Stimulated activated CD8-positive, alpha-beta memory T cell treated with anti-CD3 and anti-CD28 coated beads, Interleukin-15, amount 100 ng/mL, for 24 hours (primary cell): ENCODE data around the gene TMEM106A.
"Not testable (repeated sequence)": the region's sequence is repeated elsewhere in the genome, so short reads cannot be mapped to it uniquely, and the experiment has no call there.

ENCODE experiments used
- DNase-seq: peaks from one replicate; pipeline ENCODE4 v3.0.0-alpha.2; 2020; ENCODE audit warnings: low read depth

Gene TMEM106A

GRCh38 chr17:43211480-43212402, at the start of gene TMEM106A:
TSS of gene TMEM106A (plus strand) at chr17:43211875. CDS start at chr17:43213042, 1,167 bp downstream.
- DNase-seq: peak; percentile 51

GRCh38 chr17:43165971-43166370, 45.7 kb upstream of the TMEM106A start:
- not testable (repeated sequence) for DNase-seq

- peak; percentile 2 for DNase-seq
Observed at GRCh38 chr17:43169561-43170139, 42.0 kb upstream of the TMEM106A start.

GRCh38 chr17:43170140-43170765, 41.4 kb upstream of the TMEM106A start:
- DNase-seq: peak; percentile 42

GRCh38 chr17:43170766-43171585, 40.7 kb upstream of the TMEM106A start, which contains the start of gene NBR1:
TSS of gene NBR1 (plus strand) at chr17:43171214. CDS start at chr17:43175800, 4,586 bp downstream.
- peak; percentile 72 for DNase-seq

- no peak for DNase-seq
Observed at GRCh38 chr17:43171586-43172487, 39.8 kb upstream of the TMEM106A start.

- DNase-seq: no peak
Observed at GRCh38 chr17:43175213-43176118, 36.2 kb upstream of the TMEM106A start.

GRCh38 chr17:43176119-43176570, 35.5 kb upstream of the TMEM106A start:
- no peak for DNase-seq

GRCh38 chr17:43183921-43184320, 27.8 kb upstream of the TMEM106A start:
- DNase-seq: no peak

- DNase-seq: not testable (repeated sequence)
Observed at GRCh38 chr17:43186656-43187055, 25.0 kb upstream of the TMEM106A start.

GRCh38 chr17:43193251-43193650, 18.4 kb upstream of the TMEM106A start:
- no peak for DNase-seq

- no peak for DNase-seq
Observed at GRCh38 chr17:43199633-43200032, 12.0 kb upstream of the TMEM106A start.

- DNase-seq: no peak
Observed at GRCh38 chr17:43200127-43200526, 11.5 kb upstream of the TMEM106A start.

GRCh38 chr17:43203013-43203412, 8.7 kb upstream of the TMEM106A start:
- not testable (repeated sequence) for DNase-seq

GRCh38 chr17:43210576-43210975, 1.1 kb upstream of the TMEM106A start:
- no peak for DNase-seq

- no peak for DNase-seq
Observed at GRCh38 chr17:43211123-43211479, 574 bp upstream of the TMEM106A start.

- DNase-seq: no peak
Observed at GRCh38 chr17:43212641-43213490, 1.2 kb downstream of the TMEM106A start.

GRCh38 chr17:43213545-43213944, 1.9 kb downstream of the TMEM106A start:
- DNase-seq: no peak

GRCh38 chr17:43215341-43215740, 3.7 kb downstream of the TMEM106A start:
- DNase-seq: no peak
